Thoracic aorta (tissue), 2 donors: ENCODE results near the gene B3GNT2. TPM values are rescaled to one million over a fixed set of nuclear protein-coding genes. Genes with fewer than 3 reads are reported as not detected.
A peak's percentile ranks its signal among the peaks of the same experiment; 100 is the strongest.

Source experiments
- ATAC-seq: fragments of 150-250 bp; one replicate; pipeline ENCODE4 v1.8.0; 2017; ENCODE audit warnings: low read depth; ENCODE audit not compliant: insufficient number of reproducible peaks, low FRiP score
- DNase-seq: peaks from one replicate; pipeline ENCODE4 v3.0.0-alpha.2; 2020; ENCODE audit warnings: low spot score
- H3K27ac ChIP-seq, 2 donors: fragments of 200-600 bp; sonication (generic); 1 replicate in 1 of 2; 2 replicates in 1 of 2; pipeline ENCODE4 v1.5.1; 2016; ENCODE audit warnings: mild to moderate bottlenecking in 2 of 2, moderate library complexity in 2 of 2
- H3K27me3 ChIP-seq: fragments of 200-600 bp; sonication (generic); replicated peaks from 2 replicates; pipeline ENCODE4 v1.6.0; 2016; ENCODE audit warnings: mild to moderate bottlenecking; ENCODE audit not compliant: insufficient read depth
- H3K36me3 ChIP-seq: fragments of 200-600 bp; sonication (generic); one replicate; pipeline ENCODE4 v1.5.1; 2016
- H3K4me1 ChIP-seq, 2 donors: fragments of 200-600 bp; sonication (generic); 1 replicate in 1 of 2; 2 replicates in 1 of 2; pipeline versions ENCODE4 v1.5.1 to v1.6.0; 2016; ENCODE audit warnings: low read depth in 2 of 2, mild to moderate bottlenecking in 1 of 2; ENCODE audit not compliant: control insufficient read depth in 1 of 2
- H3K4me3 ChIP-seq: fragments of 200-600 bp; sonication (generic); 2 replicates; pipeline ENCODE4 v1.5.1; 2016; ENCODE audit warnings: mild to moderate bottlenecking
- H3K9me3 ChIP-seq: fragments of 200-600 bp; sonication (generic); 2 replicates; pipeline ENCODE4 v1.5.1; 2016
- CTCF ChIP-seq: fragments of 200-600 bp; sonication (generic); IDR thresholded peaks from one replicate; pipeline ENCODE4 v1.5.1; 2019; ENCODE audit warnings: antibody characterized with exemption
- total RNA-seq, 2 donors: library from RNA; depleted of rRNA; stranded (reverse); fragments of >200 nt; gene quantifications; one replicate each; pipeline versions ENCODE4 v1.1.0 to v1.2.3, GENCODE V29; 2016

The B3GNT2 gene
- total RNA-seq, 2 donors from 2014 or later: 20.1 to 27.9 TPM

- ATAC-seq (peak; percentile 88), DNase-seq (no peak)
- Histone ChIP-seq H3K27me3 (no peaks in the 10 kb centered on the region), H3K4me3 (no peak overlapping the region), H3K4me1 (peaks cover 0 to 15% of the 10 kb centered on the region in 2 donors), H3K36me3 (no peaks in the 10 kb centered on the region), H3K9me3 (no peaks in the 10 kb centered on the region), H3K27ac (peak overlapping the region; percentile 53 to 74)
- TF ChIP-seq CTCF: no peak
Observed at GRCh38 chr2:62178741-62179271, 17.1 kb upstream of the B3GNT2 start.

DNA sequence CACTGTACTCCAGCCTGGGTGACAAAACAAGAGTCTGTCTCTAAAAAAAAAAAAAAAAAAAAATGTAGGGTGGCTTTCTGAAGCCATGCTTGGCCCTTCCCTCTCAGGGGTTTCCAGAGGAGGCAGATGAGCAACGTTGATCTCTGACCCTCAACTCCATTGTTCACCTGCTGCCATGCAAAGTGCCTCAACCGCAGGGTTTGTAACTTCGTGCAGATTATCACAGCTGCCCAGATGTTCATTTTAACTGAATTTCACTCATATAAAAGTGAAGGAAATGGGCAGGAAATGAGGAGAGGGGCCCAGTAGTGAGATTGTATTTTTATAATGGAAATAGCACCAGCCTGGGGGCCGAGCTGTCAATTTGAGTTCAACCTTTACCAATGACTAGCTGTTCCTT lies 14.9 kb upstream of the B3GNT2 start:
- no peak for TF ChIP-seq CTCF
- Histone ChIP-seq H3K27me3 (no peaks in the 10 kb centered on the region), H3K36me3 (no peaks in the 10 kb centered on the region), H3K27ac (no peak overlapping the region), H3K9me3 (no peaks in the 10 kb centered on the region), H3K4me3 (no peak overlapping the region), H3K4me1 (peaks cover 0 to 15% of the 10 kb centered on the region in 2 donors)
- DNase-seq (no peak), ATAC-seq (no peak)

GRCh38 chr2:62181843-62182242 lies 14.1 kb upstream of the B3GNT2 start:
- H3K36me3 ChIP-seq: no peaks in the 10 kb centered on the region
- H3K4me1 ChIP-seq: peaks cover 0 to 23% of the 10 kb centered on the region in 2 donors
- no peaks in the 10 kb centered on the region for H3K9me3 ChIP-seq
- TF ChIP-seq CTCF: no peak
- ATAC-seq: no peak
- H3K27me3 ChIP-seq: no peaks in the 10 kb centered on the region
- H3K27ac ChIP-seq: no peak overlapping the region
- DNase-seq: no peak
- H3K4me3 ChIP-seq: no peak overlapping the region

GRCh38 chr2:62184512-62185230 lies 11.2 kb upstream of the B3GNT2 start:
- H3K27me3 ChIP-seq: no peaks in the 10 kb centered on the region
- no peak for TF ChIP-seq CTCF
- H3K4me3 ChIP-seq: no peak overlapping the region
- no peak for DNase-seq
- H3K4me1 ChIP-seq: peaks cover 0 to 8% of the 10 kb centered on the region in 2 donors
- ATAC-seq: no peak
- H3K36me3 ChIP-seq: no peaks in the 10 kb centered on the region
- no peak overlapping the region for H3K27ac ChIP-seq
- H3K9me3 ChIP-seq: no peaks in the 10 kb centered on the region

DNA sequence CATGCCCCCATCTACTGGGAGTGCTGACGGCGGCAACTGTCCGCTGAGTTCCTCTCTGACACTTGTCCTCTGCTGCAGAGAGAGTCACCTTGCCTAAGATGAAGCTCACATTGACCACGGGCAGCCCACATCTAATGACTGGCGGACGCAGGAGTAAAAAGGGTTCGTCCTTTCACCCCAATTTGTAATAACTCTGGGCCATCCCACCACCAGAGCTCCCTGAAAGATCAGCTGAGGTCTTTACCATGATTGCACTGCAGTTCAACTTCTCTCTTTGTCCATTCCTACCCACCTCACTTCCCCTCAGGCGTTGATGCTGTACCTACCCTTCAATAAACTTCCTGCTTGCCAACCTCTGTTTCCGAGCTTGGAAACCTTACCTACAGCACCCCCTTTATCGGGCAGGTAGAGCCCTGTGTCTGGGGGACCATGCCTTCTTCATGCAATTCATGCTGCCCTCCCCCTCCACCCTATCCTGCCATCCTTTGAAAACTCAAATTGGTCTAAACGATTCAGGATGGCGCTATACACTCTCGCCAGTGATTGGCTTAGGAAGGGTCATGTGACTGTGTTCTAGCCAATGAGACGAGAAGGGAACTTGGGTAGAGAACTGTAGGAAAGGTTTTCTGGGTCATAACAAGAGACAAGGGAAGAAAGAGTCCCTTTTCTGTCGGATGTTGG lies 10.3 kb upstream of the B3GNT2 start:
- peaks cover 0 to 8% of the 10 kb centered on the region in 2 donors for H3K4me1 ChIP-seq
- H3K4me3 ChIP-seq: no peak overlapping the region
- TF ChIP-seq CTCF: no peak
- no peaks in the 10 kb centered on the region for H3K36me3 ChIP-seq
- H3K27ac ChIP-seq: no peak overlapping the region
- H3K9me3 ChIP-seq: no peaks in the 10 kb centered on the region
- H3K27me3 ChIP-seq: no peaks in the 10 kb centered on the region
- ATAC-seq: no peak
- no peak for DNase-seq
